HepG2 (cell line): ENCODE data around the gene MRRF.

Experiments
- ARNTL ChIP-seq: sonication (generic); formaldehyde crosslinking; IDR thresholded peaks from 2 replicates; pipeline ENCODE4 v1.4.0; 2020; ENCODE audit warnings: mild to moderate bottlenecking, missing genetic modification reagents
- MAX ChIP-seq: IDR thresholded peaks from 2 replicates; pipeline ENCODE4 v1.6.1; 2012; ENCODE audit warnings: inconsistent platforms
- TAF15 ChIP-seq: fragments of 200-400 bp; formaldehyde crosslinking; IDR thresholded peaks from one replicate; pipeline ENCODE4 v1.6.1; 2018; ENCODE audit warnings: mild to moderate bottlenecking, low read depth, low read length; ENCODE audit not compliant: poor library complexity, severe bottlenecking
- ZNF496 ChIP-seq: sonication (generic); formaldehyde crosslinking; IDR thresholded peaks from 2 replicates; pipeline ENCODE4 v1.8.1; 2023; ENCODE audit warnings: mild to moderate bottlenecking, moderate library complexity, missing genetic modification reagents; ENCODE audit not compliant: insufficient replicate concordance
- ZSCAN31 ChIP-seq: sonication (generic); formaldehyde crosslinking; IDR thresholded peaks from 2 replicates; pipeline ENCODE4 v1.5.0; 2020; ENCODE audit warnings: low read depth, mild to moderate bottlenecking, missing genetic modification reagents
- TF ChIP-seq, protein P1 (sequence below): sonication (generic); formaldehyde crosslinking; IDR thresholded peaks from 2 replicates; pipeline ENCODE4 v1.4.0; 2020; ENCODE audit warnings: low read depth, mild to moderate bottlenecking, missing genetic modification reagents

GRCh38 chr9:122236681-122237080, 28.0 kb upstream of the MRRF start:
- TF ChIP-seq TAF15 (no peak), MAX (no peak), ZSCAN31 (no peak), ARNTL (CRISPR knock-in tag) (no peak), ZNF496 (CRISPR knock-in tag) (no peak)
- TF ChIP-seq, protein P1, sequence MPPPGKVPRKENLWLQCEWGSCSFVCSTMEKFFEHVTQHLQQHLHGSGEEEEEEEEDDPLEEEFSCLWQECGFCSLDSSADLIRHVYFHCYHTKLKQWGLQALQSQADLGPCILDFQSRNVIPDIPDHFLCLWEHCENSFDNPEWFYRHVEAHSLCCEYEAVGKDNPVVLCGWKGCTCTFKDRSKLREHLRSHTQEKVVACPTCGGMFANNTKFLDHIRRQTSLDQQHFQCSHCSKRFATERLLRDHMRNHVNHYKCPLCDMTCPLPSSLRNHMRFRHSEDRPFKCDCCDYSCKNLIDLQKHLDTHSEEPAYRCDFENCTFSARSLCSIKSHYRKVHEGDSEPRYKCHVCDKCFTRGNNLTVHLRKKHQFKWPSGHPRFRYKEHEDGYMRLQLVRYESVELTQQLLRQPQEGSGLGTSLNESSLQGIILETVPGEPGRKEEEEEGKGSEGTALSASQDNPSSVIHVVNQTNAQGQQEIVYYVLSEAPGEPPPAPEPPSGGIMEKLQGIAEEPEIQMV (CRISPR knock-in tag), result no peak
